Activated T-cell treated with anti-CD3 and anti-CD28 coated beads, Interleukin-2, amount 50 U/mL, for 24 hours (primary cell): Measurements from ENCODE around the gene NELFB.
"Not testable (repeated sequence)": the region's sequence is repeated elsewhere in the genome, so short reads cannot be mapped to it uniquely, and the experiment has no call there.

ENCODE experiments used
- DNase-seq: peaks from one replicate; pipeline ENCODE4 v3.0.0-alpha.2; 2020
- H3K27ac Mint-ChIP-seq: 2 replicates; pipeline ENCODE4 v1.8.0; 2020; ENCODE audit warnings: mild to moderate bottlenecking, mixed read lengths
- H3K27me3 Mint-ChIP-seq: 2 replicates; pipeline ENCODE4 v1.8.0; 2020; ENCODE audit warnings: mixed read lengths
- H3K36me3 Mint-ChIP-seq: 2 replicates; pipeline ENCODE4 v1.8.0; 2020; ENCODE audit warnings: low read depth, mixed read lengths
- H3K4me1 Mint-ChIP-seq: 2 replicates; pipeline ENCODE4 v1.8.0; 2020; ENCODE audit warnings: low read depth, mixed read lengths
- H3K4me3 Mint-ChIP-seq: 2 replicates; pipeline ENCODE4 v1.8.0; 2020; ENCODE audit warnings: mild to moderate bottlenecking, moderate library complexity, mixed read lengths
- H3K9me3 Mint-ChIP-seq: 2 replicates; pipeline ENCODE4 v1.8.0; 2020; ENCODE audit warnings: mixed read lengths

The NELFB gene

DNA sequence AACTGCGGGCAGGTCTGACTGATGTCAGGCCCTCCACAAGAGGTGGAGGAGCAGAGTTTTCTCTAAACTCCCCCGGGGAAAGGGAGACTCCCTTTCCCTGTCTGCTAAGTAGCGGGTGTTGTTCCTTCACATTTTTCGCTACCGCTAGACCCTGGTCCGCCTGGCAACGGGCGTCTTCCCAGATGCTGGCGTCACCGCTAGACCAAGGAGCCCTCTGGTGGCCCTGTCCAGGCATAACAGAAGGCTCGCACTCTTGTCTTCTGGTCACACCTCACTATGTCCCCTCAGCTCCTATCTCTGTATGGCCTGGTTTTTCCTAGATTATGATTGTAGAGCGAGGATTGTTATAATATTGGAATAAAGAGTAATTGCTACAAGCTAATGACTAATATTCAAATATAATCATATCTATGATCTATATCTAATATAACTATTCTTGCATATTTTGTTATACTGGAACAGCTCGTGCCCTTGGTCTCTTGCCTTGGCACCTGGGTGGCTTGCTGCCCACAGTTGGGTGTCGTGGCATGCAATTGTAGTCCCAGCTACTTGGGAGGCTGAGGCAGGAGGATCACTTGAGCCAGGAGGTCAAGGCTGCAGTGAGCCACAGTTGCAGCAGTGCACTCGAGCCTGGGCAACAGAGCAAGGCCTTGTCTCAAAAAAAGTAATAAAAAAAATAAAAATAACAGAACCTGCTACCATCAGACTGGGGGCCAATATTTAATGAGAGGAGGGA, 7.2 kb downstream of the NELFB start:
- H3K27me3 Mint-ChIP-seq, H3K4me3 Mint-ChIP-seq, DNase-seq, H3K27ac Mint-ChIP-seq, H3K9me3 Mint-ChIP-seq, H3K4me1 Mint-ChIP-seq: not testable (repeated sequence)
- peaks cover 70% of the 10 kb centered on the region for H3K36me3 Mint-ChIP-seq

DNA sequence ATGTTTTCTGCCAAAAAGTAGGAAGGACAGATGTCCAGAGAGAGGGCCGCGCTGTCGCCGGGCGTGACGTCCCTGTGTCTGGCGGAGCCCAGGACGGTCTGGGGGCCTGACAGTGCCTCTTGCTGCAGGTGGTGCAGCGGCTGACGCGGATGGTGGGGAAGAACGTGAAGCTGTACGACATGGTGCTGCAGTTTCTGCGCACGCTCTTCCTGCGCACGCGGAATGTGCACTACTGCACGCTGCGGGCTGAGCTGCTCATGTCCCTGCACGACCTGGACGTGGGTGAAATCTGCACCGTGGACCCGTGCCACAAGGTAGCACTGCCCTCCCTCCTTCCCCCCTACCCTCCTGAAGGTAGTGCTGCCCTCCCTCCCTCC, 7.8 kb downstream of the NELFB start:
- DNase-seq: no peak
- Mint-ChIP-seq H3K9me3 (no peaks in the 10 kb centered on the region), H3K4me1 (no peaks in the 10 kb centered on the region), H3K36me3 (peaks cover 75% of the 10 kb centered on the region), H3K27me3 (no peaks in the 10 kb centered on the region), H3K27ac (no peak overlapping the region), H3K4me3 (no peak overlapping the region)

DNA sequence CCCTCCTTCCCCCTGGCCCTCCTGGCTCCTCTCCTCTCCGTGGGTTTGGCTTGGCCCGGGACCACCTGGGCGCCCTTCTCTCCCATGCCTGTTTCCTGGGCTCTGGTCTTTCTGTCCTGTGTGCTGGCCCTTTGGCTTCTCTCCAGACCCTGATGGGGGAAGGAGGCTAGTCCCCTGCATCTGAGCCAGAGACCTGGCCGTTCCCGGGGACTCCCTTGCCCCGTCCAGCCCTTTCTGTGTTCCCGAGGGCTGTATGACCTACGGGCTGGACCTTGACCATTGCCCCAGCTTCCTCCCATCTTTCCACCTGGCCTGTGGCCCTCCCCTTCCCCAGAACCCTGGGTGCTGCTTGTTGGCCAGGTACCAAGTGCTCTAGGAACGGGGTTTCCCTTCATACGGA, 8.4 kb downstream of the NELFB start:
- Mint-ChIP-seq H3K27me3 (no peaks in the 10 kb centered on the region), H3K4me1 (no peaks in the 10 kb centered on the region), H3K9me3 (no peaks in the 10 kb centered on the region), H3K4me3 (no peak overlapping the region), H3K36me3 (peaks cover 75% of the 10 kb centered on the region), H3K27ac (no peak overlapping the region)
- DNase-seq: no peak

DNA sequence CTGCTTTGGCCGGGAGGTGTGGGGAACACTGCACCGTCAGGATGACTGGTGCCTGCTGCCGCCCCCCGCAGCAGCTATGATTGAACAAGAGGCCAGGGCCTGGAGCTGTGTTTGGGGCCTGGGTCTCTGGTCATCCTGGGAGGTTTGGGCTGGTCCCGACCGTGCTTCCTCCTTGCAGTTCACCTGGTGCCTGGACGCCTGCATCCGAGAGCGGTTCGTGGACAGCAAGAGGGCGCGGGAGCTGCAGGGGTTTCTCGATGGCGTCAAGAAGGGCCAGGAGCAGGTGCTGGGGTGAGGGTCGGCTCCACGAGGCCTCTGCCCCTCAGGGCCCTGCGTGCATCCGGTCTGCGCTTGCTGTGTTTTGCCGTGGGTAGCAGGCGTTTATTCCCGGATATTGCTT, 8.9 kb downstream of the NELFB start:
- peaks cover 75% of the 10 kb centered on the region for H3K36me3 Mint-ChIP-seq
- no peak for DNase-seq
- H3K9me3 Mint-ChIP-seq: no peaks in the 10 kb centered on the region
- H3K27me3 Mint-ChIP-seq: no peaks in the 10 kb centered on the region
- no peaks in the 10 kb centered on the region for H3K4me1 Mint-ChIP-seq
- H3K27ac Mint-ChIP-seq: no peak overlapping the region
- H3K4me3 Mint-ChIP-seq: no peak overlapping the region

DNA sequence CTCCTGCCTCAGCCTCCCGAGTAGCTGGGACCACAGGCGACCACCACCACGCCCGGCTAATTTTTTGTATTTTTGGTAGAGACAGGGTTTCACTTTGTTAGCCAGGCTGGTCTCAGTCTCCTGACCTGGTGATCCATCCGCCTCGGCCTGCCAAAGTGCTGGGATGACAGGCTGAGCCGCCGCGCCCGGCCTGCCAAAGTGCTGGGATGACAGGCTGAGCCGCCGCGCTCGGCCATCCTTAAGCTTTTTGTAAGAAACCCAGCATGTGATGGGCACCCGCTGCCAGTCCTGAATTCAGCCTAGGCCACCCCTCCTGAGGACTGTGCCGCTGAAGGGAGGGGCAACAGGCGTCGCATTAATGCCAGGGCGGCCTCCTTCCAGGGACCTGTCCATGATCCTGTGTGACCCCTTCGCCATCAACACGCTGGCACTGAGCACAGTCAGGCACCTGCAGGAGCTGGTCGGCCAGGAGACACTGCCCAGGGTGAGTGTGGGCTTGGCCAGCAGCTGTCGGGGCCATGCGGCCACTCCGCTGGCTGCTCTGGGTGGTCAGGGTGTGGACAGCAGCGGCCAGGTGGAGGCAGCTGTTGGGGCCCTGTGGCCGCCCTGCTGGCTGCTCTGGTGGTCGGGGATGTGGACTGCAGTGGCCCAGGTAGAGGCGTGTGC, 10.5 kb downstream of the NELFB start:
- peaks cover 85% of the 10 kb centered on the region for H3K36me3 Mint-ChIP-seq
- no peak overlapping the region for H3K27ac Mint-ChIP-seq
- H3K4me3 Mint-ChIP-seq: no peak overlapping the region
- no peaks in the 10 kb centered on the region for H3K27me3 Mint-ChIP-seq
- H3K9me3 Mint-ChIP-seq: no peaks in the 10 kb centered on the region
- no peak for DNase-seq
- peaks cover 2% of the 10 kb centered on the region for H3K4me1 Mint-ChIP-seq

DNA sequence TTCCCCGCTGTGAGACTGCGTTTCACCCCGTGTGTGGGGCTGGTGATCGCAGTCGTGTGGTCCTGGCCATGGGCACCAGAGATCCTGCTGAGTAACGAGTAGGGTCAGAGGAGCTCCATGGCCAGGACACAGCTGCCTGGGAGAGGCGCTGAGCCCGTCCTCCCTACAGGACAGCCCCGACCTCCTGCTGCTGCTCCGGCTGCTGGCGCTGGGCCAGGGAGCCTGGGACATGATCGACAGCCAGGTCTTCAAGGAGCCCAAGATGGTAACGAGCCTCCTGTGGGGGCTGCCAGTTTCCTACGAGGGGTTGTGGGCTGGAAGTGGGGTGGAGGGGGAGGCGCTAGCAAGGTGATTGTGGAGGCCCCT, 11.0 kb downstream of the NELFB start:
- H3K4me1 Mint-ChIP-seq: peaks cover 6% of the 10 kb centered on the region
- H3K27ac Mint-ChIP-seq: no peak overlapping the region
- H3K27me3 Mint-ChIP-seq: no peaks in the 10 kb centered on the region
- no peak for DNase-seq
- no peaks in the 10 kb centered on the region for H3K9me3 Mint-ChIP-seq
- H3K4me3 Mint-ChIP-seq: no peak overlapping the region
- H3K36me3 Mint-ChIP-seq: peaks cover 86% of the 10 kb centered on the region

DNA sequence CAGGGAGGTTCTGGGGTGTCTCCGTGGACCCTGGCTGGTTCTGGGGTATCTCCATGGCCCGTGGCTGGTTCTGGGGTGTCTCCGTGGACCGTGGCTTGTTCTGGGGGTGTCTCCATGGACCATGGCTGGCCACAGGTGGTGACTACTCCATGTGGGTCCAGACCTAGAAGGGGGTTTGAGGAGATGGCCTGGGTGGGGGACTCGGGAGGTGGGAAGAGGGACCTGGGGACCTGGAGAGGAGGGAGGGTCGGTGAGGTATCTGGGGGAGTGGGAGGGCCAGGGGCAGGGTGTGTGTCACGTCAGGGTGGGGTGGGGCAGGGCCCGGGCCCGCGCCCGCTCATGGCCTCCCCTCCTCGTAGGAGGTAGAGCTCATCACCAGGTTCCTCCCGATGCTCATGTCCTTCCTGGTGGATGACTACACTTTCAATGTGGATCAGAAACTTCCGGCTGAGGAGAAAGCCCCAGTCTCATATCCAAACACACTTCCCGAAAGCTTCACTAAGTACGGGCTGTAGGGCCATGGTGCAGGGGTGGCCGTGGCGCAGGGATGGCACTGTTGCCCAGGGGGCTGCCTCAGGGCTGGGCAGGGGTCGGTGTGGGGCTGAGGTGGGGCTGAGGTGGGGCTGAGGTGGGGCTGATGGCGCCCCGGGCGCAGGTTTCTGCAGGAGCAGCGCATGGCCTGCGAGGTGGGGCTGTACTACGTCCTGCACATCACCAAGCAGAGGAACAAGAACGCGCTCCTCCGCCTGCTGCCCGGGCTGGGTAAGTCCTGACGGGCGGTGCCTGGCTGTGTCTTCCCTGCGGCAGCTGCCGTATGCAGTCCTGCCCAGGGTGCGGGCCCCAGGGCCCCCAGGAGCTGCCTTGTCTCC, 11.7 kb downstream of the NELFB start:
- H3K27me3 Mint-ChIP-seq: no peaks in the 10 kb centered on the region
- no peaks in the 10 kb centered on the region for H3K9me3 Mint-ChIP-seq
- peaks cover 86% of the 10 kb centered on the region for H3K36me3 Mint-ChIP-seq
- no peak overlapping the region for H3K27ac Mint-ChIP-seq
- no peak overlapping the region for H3K4me3 Mint-ChIP-seq
- DNase-seq: no peak
- peaks cover 10% of the 10 kb centered on the region for H3K4me1 Mint-ChIP-seq

DNA sequence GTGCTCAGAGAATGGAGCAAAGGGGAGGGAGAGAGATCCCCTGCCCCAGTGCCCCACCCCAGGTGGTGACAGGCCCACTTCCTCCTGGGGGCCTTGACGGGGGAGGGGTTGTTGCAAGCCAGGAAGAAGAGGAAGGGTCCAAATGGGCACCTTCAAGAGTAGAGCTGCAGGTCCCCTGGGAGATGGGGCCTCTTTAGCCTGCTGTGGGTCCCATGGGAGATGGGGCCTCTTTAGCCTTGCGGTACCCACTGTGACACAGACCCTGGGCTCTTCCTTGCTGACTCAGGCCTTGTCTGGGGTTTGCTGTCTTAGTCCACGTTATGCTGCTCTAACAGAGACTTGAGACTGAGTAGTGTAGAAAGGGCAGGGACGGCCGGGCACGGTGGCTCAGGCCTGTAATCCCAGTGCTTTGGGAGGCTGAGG, 12.8 kb downstream of the NELFB start:
- no peak for DNase-seq
- Mint-ChIP-seq H3K4me1 (peaks cover 10% of the 10 kb centered on the region), H3K4me3 (no peak overlapping the region), H3K27ac (no peak overlapping the region), H3K9me3 (no peaks in the 10 kb centered on the region), H3K27me3 (no peaks in the 10 kb centered on the region), H3K36me3 (peaks cover 80% of the 10 kb centered on the region)

DNA sequence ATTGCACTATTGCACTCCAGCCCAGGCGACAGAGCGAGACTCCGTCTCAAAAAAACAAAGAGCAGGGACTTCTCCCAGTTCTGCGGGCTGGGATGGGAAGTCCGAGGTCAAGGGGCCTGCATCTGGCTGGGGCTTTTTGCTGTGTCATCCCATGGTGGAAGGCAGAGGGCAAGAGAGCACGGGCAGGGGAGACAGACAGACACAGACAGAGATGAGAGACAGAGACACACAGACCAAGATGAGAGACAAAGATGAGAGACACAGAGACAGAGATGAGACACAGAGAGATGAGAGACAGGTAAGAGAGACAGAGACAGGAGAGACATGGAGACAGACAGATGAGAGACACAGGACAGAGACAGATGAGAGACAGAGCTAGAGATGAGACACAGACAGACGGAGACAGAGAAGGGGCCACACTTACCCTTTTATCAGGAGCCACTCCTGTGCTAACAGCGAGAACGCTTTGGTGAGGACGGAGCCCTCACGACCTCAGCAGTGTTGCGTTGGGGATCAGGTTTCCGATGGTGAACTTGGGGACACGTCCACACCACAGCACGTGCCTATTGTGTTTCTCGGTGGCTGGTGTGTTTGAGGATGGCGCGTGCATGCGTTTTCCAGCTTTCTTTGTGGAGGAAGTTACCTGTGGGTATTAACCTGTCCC, 13.5 kb downstream of the NELFB start:
- H3K27ac Mint-ChIP-seq: peak overlapping the region; percentile 26
- DNase-seq: no peak
- peaks cover 10% of the 10 kb centered on the region for H3K4me1 Mint-ChIP-seq
- no peaks in the 10 kb centered on the region for H3K9me3 Mint-ChIP-seq
- H3K27me3 Mint-ChIP-seq: no peaks in the 10 kb centered on the region
- no peak overlapping the region for H3K4me3 Mint-ChIP-seq
- H3K36me3 Mint-ChIP-seq: peaks cover 82% of the 10 kb centered on the region

DNA sequence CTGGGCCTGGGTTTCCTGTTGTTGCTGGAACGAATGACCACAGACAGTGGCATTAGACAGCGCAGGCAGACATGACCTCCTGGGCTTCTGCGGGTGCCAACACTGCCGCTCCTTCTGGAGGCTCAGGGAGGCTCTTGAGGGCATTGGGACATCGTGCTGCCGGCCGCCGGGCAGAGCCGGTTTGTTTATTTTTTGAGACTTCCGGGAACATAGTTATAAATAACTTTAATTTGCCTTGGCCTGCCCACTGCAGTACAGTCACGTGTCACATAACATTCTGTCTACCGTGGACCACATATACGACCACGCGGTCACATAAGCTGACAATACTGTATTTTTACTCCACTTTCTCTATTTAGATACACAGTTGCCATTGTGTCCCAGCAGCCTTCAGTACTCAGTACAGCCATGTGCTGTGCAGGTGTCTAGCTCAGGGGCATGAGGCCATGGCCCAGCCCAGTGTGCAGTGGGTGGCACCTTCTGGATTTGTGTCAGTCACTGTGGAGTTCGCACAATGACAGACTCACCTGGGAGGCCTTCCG, 14.2 kb downstream of the NELFB start:
- no peak overlapping the region for H3K4me3 Mint-ChIP-seq
- DNase-seq: no peak
- no peaks in the 10 kb centered on the region for H3K9me3 Mint-ChIP-seq
- H3K27me3 Mint-ChIP-seq: no peaks in the 10 kb centered on the region
- H3K27ac Mint-ChIP-seq: no peak overlapping the region
- H3K4me1 Mint-ChIP-seq: peaks cover 10% of the 10 kb centered on the region
- peaks cover 78% of the 10 kb centered on the region for H3K36me3 Mint-ChIP-seq

DNA sequence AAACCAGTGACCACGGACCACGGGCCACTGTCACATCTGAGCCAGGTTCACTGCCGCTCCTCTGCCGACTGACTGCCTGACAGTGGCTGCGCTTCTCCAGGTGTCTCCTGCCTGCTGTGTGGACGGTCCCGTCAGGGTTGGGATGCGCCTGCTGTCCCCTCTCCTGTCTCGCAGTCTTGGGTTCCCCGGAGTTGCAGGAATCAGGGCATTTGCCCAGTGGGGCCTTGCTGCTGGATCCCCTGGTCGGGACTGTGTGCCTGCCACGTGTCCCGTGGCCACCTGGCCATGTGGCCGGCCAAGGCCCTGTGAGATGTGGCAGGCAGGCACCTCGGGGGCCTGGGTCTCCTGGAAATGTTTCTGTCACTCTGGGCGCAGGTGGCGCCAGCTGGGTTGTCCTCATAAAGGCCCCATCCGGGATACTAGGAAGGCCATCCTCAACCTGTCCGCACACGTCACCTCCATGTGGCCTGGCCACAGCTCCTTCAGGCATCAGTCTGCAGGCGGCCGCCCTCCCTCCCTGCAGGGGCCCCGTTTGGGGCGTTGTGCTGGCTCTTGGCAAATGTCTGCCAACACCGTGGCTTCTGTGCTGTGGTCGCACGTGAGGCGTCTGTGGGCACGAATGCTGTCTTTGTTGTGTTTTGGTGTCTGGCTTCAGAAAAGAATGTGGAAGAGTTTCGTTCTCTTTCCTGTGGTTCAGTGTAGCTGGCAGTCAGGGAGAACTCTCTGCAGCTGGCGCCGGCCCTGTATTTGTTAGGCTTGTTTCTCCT, 16.0 kb downstream of the NELFB start:
- DNase-seq: peak; percentile 45
- no peak overlapping the region for H3K4me3 Mint-ChIP-seq
- peak overlapping the region; percentile 4 for H3K27ac Mint-ChIP-seq
- H3K4me1 Mint-ChIP-seq: peaks cover 11% of the 10 kb centered on the region
- peaks cover 66% of the 10 kb centered on the region for H3K36me3 Mint-ChIP-seq
- H3K27me3 Mint-ChIP-seq: no peaks in the 10 kb centered on the region
- H3K9me3 Mint-ChIP-seq: no peaks in the 10 kb centered on the region

DNA sequence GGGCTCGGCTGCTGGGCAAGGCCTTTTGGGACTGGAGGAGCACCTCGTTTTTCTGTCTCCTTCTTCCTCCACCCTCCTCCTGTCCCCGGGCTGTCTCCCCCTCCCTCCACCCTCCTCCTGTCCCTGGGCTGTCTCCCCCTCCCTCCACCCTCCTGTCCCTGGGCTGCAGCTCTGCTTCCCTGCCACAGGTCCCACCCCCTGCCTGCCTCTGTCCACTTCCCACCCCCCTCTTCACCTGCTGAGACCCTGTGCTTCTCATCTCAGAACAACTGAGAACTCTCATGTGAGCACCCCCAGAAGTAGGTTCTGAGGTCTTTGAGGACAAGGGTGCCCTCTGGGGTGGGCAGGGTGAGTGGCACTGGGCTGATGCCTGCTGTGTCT, 16.6 kb downstream of the NELFB start:
- Mint-ChIP-seq H3K27ac (peak overlapping the region; percentile 6), H3K4me3 (no peak overlapping the region), H3K9me3 (no peaks in the 10 kb centered on the region), H3K27me3 (no peaks in the 10 kb centered on the region), H3K36me3 (peaks cover 63% of the 10 kb centered on the region), H3K4me1 (peaks cover 13% of the 10 kb centered on the region)
- DNase-seq: no peak

DNA sequence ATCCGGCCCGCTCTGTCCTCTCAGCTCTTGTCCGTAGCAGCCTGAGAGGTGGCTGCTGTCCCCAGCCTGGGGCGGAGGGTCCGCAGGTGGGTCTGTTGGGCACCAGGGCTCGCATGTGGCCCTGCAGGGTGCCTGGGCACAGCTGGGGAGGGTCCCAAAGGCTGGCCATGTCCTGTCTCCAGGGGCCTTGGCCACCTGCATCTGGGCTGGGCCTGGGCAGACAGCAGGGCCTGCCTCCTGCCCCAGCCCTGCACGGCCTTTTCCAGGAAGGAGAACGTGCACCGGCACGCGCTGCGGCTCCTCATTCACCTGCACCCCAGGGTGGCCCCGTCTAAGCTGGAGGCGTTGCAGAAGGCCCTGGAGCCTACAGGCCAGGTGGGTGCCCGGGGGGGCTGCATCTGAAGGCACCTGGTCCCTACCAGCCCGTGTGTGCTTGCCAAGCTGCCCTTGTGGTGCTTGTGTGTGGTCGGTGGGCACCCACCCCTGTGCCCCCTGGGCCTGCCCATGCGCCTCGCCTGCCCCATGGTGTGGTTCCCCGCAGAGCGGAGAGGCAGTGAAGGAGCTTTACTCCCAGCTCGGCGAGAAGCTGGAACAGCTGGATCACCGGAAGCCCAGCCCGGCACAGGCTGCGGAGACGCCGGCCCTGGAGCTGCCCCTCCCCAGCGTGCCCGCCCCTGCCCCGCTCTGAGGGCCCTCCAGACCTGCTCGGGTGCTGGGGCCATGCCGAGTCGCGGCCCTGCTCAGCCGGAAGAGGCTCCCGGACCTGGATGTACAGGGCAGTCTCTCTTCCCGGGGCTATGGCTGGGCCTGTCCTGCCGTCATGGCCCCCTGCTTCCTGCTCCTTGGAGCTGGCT, 17.3 kb downstream of the NELFB start:
- Mint-ChIP-seq H3K4me1 (peaks cover 21% of the 10 kb centered on the region), H3K9me3 (no peaks in the 10 kb centered on the region), H3K4me3 (no peak overlapping the region), H3K27ac (peak overlapping the region; percentile 6), H3K36me3 (peaks cover 55% of the 10 kb centered on the region), H3K27me3 (no peaks in the 10 kb centered on the region)
- no peak for DNase-seq
